Epithelial cell of prostate (primary cell): ENCODE measurements around the gene REG1A.

Experiments used
- DNase-seq: peaks from one replicate; pipeline ENCODE4 v3.0.0-alpha.2; 2011; ENCODE audit warnings: low read depth, low spot score
- H3K27ac ChIP-seq: fragments of 450-650 bp; 2 replicates; pipeline ENCODE4 v1.5.1; 2017; ENCODE audit warnings: mild to moderate bottlenecking

Gene REG1A, protein sequence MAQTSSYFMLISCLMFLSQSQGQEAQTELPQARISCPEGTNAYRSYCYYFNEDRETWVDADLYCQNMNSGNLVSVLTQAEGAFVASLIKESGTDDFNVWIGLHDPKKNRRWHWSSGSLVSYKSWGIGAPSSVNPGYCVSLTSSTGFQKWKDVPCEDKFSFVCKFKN

DNA sequence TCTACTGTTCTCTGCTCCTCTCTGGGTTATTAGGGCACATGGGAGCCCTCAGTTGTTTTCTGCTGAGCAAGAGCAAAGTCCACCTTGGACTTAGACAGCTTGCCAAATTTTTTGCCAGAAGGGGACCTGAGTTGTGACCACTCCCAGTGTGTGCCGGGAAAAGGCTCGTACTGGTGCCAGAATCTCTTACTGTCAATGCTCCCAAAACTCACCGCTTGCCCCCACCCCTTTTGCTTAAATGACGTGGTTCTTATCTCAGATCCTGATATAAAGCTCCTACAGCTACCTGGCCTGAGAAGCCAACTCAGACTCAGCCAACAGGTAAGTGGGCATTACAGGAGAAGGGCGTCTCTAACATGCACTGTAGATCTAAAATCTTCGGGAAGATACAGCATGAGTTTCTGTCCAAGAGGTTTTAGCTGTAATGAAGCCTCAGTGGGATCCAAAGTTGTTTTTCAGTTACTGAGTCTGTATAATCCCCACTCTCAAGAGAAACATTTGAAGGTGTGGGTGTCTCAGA is at the start of gene REG1A:
Gene REG1A, plus strand, starts transcription at position 295 of the 520 bp plus-strand sequence. CDS start 374 bp downstream, outside the sequence.
- H3K27ac ChIP-seq: no peak within 1 kb of the TSS
- no peak for DNase-seq

DNA sequence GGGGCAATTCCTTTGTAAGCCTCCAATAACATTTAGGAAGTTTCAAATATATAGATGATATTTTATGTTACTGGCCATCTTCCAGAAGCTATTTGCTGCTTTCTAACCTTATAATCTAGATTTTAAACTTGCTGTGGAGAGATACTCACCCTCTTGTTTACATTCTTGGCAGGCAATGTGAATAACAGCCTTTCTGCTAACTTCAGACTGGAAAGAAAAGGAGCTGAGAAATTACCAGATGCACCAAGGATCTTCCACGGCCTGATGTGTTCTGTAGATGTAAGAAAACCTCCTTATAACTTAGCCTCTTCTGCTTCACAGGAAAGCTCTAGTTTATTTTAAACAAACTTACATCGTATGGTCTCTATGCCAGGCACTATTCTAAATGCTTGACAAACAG is 49.2 kb upstream of the REG1A start:
- H3K27ac ChIP-seq: no peak overlapping the region

DNA sequence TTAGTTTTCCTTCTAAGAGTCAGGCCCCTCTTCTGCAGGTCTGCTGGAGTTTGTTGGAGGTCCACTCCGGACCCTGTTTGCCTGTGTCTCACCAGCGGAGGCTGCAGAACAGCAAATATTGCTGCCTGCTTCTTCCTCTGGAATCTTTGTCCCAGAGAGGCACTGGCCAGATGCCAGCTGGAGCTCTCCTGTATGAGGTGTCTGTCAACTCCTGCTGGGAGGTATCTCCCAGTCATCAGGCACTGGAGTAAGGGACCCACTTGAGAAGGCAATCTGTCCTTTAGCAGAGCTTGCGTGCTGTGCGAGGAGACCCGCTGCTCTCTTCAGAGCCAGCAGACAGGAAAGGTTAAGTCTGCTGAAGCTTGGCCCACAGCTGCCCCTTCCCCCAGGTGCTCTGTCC is 37.3 kb upstream of the REG1A start:
- H3K27ac ChIP-seq: no peak overlapping the region
- DNase-seq: no peak

More for the DNA sequence above, 49.2 kb upstream of the REG1A start:
- no peak for DNase-seq

DNA sequence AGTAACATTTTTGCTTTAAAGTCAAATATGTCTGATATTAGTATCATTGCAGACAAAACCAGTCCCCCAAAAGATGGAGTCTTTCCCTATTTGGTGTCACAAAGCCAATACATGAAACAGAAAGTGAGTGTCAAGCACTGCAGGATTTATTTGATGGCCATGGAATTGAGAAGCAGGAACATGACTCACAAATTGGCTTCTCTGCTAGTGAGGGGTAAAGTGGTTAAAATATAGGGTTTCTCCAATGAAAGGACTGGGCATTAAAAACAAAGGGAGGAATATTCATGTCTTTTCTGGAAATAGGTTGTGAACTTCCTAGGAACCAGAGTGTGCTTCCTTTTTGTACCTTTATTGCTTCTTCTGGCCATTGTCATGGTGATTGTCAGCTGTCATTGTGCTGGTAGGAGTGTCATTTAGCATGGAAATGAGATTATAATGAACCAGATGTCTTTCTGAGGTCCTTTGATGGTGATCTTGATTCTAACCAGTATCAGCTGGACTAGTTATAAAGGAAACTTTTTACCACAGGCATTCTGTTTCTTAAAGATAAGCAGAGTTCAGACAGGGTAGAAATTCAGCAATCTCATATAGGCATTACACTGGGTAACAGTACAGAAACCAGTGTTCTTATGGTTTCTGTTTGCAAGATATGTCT is 36.6 kb upstream of the REG1A start:
- no peak overlapping the region for H3K27ac ChIP-seq
- DNase-seq: no peak

DNA sequence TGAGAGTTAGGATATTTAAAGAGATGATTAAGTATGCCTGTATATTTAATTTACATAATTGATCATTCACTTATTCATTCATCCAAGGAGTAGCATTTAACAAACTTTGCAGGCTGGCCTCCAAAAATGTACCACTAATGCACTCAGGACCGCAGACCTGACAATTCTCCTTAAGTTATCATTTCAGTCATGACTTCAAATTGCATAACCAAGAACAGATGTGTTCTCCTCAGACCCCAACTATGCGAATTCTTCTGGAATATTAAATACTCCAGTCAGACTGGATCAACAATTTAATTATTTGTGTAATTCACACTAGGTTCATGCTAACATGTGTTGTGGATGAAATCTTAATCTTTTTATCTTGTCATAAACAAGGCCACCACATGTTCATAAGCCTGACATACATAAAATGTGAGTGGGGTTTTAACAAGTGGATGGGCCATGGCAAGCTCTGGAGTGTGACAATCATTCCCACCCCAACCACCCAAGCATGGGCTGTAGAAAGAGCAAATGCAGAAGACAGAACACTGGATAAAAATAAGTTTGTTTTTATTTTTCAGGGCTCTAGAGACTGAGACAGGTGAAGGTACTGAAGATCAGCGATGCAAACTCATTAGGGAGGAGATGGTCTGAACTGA is 35.7 kb upstream of the REG1A start:
- no peak for DNase-seq
- H3K27ac ChIP-seq: no peak overlapping the region

DNA sequence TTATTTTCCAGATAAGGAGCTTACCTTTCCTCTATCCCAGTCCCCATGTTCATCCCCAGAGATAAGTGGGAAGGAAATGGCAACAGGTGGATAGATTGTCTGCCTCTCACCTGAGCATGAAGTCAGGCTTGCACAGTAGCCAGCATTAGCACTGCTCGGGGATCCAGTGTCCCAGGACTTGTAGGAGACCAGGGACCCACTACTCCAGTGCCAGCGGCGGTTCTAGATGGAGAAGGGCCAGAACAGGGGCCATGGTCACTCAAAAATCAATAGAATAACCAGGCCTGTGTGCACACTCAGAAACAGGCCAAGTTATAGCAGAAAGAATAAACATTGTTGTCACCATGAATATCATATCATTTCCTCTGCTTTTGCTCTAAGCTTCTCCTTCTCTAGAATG is 34.9 kb upstream of the REG1A start:
- no peak for DNase-seq
- H3K27ac ChIP-seq: no peak overlapping the region

DNA sequence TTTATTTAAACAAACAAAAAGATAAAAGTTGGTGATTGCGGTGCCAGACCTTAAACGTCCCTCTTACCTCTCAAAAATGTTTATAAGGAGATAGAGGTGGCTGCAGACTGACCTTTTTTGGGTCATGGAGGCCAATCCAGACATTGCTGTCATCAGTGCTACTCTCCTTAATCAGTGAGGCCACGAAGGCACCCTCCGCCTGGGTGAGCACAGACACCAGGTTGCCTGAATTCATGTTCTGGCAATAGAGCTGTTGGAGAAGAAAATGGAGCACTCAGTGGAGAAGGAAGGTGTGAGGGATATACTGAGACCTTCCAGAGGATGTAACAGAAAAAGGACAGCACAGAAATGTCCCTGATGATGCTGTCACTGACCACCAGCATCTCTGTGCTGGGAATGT is 34.0 kb upstream of the REG1A start:
- DNase-seq: no peak
- no peak overlapping the region for H3K27ac ChIP-seq

DNA sequence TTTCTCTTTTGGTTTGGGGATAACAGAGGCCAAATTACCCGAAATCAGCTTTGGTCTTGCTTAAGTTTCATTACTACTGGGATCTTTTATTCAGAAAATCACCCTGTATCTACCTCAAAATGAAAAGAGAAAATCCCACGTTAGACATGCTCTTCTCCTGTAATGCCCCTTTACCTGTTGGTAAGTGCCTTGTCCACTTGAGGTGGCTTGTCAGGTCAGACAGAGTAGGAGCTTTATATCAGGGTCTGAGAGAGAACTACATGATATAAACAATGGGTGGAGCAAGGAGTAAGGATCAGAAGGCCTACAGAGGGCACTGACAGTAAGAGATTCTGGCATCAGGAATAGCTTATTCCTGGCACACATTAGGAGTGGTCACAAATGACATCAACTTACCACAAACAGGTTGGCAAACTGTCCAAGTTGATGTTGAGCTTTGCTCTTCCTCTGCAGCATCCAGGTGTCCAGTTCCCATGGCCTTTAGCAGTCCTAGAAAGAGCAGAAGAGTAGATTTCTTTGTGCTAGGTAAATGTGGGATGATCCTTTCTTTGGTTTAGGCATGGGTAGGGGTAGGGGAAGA is 32.4 kb upstream of the REG1A start, which contains the start of gene REG1B:
Gene REG1B, minus strand, starts transcription at position 209 of the 580 bp plus-strand sequence. CDS start 381 bp downstream, outside the sequence.
- H3K27ac ChIP-seq: no peak within 1 kb of the TSS
- no peak for DNase-seq

DNA sequence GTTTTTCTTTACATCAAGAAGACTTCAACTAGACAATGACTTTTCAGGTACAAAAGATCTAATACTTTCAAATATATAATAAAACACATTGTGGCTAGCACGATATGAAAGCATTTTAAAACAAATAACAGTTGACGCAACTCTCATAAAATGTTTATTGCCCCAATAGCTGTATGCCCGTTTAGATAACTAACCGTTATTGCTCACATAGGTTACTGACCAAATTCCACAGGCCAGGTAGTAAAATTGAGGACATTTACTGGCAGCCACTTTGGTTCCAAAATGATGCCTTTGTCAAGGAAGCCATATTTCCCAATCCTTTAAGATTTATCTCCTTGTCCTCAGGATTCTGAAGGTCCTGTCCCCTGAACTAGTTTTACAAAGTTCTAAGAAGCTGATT is 29.6 kb upstream of the REG1A start:
- no peak overlapping the region for H3K27ac ChIP-seq

DNA sequence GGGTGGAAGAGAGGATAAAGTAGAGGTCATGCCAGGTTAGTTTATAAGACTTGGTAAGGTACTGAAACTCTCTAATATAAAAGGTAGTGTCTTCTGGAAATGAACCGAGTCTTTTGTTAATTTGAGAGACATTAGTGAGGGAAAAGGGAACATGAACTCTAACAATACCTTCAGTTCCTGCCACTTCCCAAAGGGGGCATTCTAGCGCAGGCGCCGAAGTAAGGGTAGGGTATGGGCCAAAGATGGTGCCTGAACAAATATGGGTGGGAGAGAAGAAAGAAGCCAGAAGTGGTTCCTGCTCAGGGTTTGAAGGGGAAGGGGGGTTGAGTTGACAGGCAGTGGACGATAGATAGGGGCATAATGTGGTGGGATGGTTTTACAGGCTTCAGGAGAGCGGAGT is 22.4 kb upstream of the REG1A start:
- H3K27ac ChIP-seq: no peak overlapping the region
- no peak for DNase-seq

More for the DNA sequence above, 29.6 kb upstream of the REG1A start:
- no peak for DNase-seq

DNA sequence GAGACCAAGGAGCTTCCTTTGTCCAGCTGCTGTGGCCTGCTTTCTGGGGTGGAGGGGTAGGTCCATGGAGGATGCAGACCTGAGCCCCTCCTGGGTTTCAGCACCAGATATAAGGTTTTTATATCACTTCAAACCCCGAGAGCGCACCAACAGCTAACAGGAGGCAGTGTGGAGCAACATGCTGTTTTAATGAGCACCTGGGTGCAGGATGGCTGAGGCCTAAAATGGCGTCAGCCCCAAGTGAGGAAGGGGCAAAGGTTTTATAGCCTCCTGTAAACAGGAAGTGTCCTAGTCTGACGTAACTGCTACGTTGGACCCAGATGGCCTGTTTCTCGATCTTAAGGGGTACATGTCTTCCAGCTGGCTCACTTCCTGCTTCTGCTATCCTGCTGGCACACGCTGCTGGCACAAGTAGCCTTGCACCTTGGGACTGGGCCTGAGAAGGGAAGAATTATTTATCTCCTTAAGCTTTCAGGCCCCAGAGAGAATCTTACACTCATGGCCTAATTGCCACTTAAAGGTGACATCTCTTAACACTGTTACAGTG is 21.1 kb upstream of the REG1A start:
- DNase-seq: no peak
- H3K27ac ChIP-seq: no peak overlapping the region

DNA sequence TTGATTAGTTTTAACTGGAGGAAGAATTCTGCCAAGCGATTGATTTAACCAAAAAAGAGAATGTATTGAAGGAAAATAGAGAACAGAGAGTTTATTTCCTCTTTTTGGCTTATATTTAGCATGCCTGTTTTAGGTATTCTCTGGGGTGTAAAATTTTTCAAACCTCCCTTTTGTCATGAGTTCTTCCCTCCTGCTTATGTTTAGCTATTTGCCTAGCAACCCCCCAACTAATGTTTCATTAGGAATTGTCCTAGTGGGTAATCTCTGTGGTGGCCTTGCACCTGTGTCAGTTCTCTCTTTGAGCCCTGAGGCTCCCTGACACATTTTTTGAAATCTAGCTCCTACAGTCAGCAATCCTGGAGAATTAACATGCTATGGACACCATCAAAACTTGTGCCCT is 20.0 kb upstream of the REG1A start:
- DNase-seq: no peak
- H3K27ac ChIP-seq: no peak overlapping the region

DNA sequence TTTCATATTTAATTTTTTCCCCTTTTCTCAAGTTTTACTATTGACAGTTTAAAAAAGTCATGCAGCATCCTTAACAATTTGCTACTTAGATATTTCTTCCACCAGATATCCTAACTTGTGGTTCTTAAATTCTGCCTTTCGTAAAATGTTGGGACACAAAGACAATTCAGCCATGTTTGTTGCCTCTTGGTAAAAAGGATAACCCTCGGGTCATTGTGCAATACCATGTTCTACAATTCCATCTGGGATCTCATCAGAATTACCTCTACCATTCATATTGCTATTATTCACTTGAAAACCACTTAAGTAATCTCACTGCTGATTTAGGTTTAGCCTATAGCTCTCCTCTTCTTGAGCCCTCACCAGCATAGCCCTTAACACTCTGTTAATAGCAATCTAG is 19.3 kb upstream of the REG1A start:
- no peak overlapping the region for H3K27ac ChIP-seq
- DNase-seq: no peak

DNA sequence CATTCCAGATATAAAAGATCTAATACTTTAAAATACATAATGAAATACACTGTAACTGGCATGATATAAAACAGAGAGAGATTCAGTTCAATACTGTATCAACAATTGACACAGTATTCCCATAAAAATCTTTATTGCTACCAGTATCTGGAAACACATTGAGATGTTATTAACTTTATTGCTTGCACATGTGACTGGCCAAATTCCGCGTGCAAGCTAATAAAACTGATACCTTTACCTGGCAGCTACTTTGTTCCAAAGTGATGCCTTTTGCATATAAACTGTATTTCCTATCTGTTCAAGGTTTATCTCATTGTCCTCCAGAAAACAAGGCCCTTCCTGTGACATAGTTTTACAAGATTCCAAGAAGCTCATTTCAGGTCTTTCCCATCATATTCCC is 17.1 kb upstream of the REG1A start:
- H3K27ac ChIP-seq: no peak overlapping the region
- DNase-seq: no peak

DNA sequence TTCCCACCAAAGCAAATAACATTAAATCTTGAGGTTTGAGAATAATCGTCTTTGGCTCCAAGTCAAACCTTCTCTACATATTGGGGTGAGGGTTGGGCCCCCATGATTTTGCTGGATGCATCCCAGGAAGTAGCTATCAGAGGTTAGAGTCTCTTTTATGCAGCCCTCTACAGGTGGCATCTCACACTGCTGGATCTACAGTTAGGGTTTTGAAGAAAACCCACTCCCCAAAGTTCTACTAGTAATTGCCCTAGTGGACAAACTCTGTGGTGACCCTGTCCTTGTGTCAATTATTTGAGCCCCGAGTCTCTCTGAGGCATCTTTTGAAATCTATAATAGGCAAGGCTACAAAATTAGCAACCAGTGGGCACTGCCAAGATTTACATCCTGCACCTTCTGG is 15.0 kb upstream of the REG1A start:
- DNase-seq: no peak
- H3K27ac ChIP-seq: no peak overlapping the region

DNA sequence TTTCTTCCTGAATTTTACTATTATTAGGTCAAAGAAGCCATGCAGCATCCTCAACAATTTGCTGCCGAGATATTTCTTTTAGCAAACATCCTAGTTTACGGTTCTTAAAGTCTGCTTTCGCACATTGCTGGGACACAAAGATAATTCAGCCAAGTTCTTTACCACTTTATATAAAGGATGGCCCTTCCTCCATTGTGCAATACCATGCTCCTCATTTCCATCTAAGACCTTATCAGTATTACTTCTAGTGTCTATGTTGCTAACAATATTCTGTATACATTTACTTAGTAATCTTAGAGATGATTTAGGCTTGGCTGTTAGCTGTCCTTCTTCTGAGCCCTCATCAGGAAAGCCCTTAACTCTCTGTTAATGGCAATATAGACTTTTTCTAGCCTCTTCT is 8.0 kb upstream of the REG1A start:
- no peak for DNase-seq
- H3K27ac ChIP-seq: no peak overlapping the region

DNA sequence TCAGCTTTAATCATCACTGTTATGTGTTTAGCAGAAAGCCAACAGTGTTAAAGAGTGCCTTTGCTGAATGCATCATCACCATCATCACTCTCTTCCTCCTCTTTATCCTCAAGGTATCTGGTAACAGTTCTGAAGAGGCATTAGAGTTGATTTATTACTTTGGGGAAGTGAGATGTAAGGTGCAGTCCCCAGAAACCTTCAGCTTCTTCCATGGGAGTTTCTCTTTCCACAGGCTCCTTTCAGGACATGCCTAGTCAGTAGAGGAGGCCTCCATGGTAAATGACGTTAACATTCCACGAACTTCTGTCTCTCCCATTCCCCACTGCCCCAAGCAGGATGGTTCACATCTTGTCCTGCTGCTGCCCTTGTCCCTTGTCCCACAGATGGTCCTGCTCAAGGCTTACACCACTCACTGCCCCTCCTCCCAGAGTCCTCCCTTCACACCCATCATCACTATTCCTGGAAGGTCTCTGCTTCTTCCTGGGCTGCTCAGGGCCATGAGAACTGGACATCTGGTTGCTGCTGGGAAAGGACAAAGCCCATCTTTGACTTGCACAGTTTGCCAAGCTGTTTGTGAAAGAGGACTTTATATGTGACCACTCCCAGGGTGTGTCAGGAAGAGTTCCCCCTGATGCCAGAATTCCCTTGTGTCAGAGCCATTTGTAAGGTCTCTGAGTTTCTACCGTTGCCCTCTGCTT is 5.3 kb upstream of the REG1A start:
- DNase-seq: no peak
- H3K27ac ChIP-seq: no peak overlapping the region

DNA sequence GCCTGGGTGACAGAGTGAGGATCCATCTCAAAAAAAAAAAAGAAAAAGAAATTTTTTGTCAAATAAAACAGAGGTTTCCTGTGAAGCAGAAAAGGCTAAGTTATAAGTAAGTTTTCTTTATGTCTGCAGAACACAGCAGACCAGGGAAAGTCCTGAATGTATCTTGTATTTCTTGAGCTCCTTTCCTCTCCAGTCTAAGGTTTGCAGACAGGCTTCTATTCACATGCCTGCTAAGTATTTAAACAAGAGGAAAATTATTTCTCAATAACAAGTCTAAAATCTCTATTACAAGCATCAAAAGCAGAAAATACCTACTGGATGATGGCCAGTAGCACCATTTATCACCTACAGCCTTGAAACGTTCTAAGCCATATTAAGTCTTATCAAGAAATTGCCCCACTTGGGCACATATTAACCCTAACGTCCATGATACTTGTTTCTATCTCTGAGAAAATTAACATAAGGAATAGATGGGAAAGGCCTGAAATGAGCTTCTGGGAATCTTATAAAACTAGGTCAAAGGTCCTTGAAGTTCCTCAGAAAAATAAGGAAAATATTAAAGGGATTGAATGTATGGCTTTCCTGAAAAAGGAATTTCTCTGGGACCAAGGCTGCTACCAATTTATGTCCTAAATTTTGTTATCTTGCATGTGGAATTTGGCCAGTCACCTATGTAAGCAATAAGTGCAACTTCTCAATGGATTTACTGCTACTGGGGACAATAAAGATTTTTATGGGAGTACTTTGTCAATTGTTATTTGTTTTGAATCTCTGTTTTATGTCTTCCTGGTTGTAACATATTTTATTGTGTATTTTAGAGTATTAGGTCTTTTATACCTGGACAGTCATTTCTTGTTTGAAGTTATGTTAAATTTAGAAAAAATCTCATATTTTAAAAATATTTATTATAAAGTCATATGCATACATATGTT is 3.0 kb upstream of the REG1A start:
- no peak overlapping the region for H3K27ac ChIP-seq
- DNase-seq: no peak

DNA sequence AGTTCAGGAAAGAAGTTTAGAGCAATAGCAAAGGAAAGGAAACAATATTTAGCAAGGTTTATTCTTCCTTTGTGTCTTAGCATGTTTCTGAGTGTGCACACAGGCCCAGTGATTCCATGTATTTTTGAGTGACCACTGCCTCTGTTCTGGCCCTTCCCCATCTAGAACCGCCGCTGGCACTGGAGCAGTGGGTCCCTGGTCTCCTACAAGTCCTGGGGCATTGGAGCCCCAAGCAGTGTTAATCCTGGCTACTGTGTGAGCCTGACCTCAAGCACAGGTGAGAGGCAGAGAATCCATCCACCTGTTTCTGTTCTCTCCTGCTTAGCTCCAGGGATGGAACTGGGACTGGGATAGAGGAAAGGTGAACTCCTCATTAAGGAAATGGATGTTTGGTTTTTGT is 2.4 kb downstream of the REG1A start:
- H3K27ac ChIP-seq: no peak overlapping the region
- no peak for DNase-seq
